ENCODE results near the gene BAG5. TPM values are rescaled to one million over a fixed set of nuclear protein-coding genes. Genes with fewer than 3 reads are reported as not detected.

The BAG5 gene
- total RNA-seq, 1 donor from 2014 or later, result 27.2 TPM

GRCh38 chr14:103533137-103533998 is 29.1 kb downstream of the BAG5 start:
- TF ChIP-seq CTCF (conservative IDR thresholded peaks at IDR 0.05; ENCODE audit: low read depth, low read length), result no peak

GRCh38 chr14:103532216-103533136 is 30.0 kb downstream of the BAG5 start:
- H3K4me3 ChIP-seq (ENCODE audit: low read depth, low read length), result no peak overlapping the region
- no peak for TF ChIP-seq CTCF (conservative IDR thresholded peaks at IDR 0.05; ENCODE audit: low read depth, low read length)
- no peak for DNase-seq (ENCODE audit: low read depth)

More at GRCh38 chr14:103533137-103533998, 29.1 kb downstream of the BAG5 start:
- no peak for DNase-seq (ENCODE audit: low read depth)
- no peak overlapping the region for H3K4me3 ChIP-seq (ENCODE audit: low read depth, low read length)

GRCh38 chr14:103531421-103532215 is 30.8 kb downstream of the BAG5 start:
- TF ChIP-seq CTCF (conservative IDR thresholded peaks at IDR 0.05; ENCODE audit: low read depth, low read length), result no peak
- no peak overlapping the region for H3K4me3 ChIP-seq (ENCODE audit: low read depth, low read length)
- DNase-seq (ENCODE audit: low read depth), result no peak

GRCh38 chr14:103530831-103531230 is 31.6 kb downstream of the BAG5 start:
- no peak for TF ChIP-seq CTCF (conservative IDR thresholded peaks at IDR 0.05; ENCODE audit: low read depth, low read length)
- DNase-seq (ENCODE audit: low read depth), result no peak
- no peak overlapping the region for H3K4me3 ChIP-seq (ENCODE audit: low read depth, low read length)

- TF ChIP-seq CTCF (conservative IDR thresholded peaks at IDR 0.05; ENCODE audit: low read depth, low read length), result no peak
- H3K4me3 ChIP-seq (ENCODE audit: low read depth, low read length), result no peak overlapping the region
- DNase-seq (ENCODE audit: low read depth), result no peak
Measured at GRCh38 chr14:103530390-103530789, 32.1 kb downstream of the BAG5 start.
